HG03064 (cell line): Measurements from ENCODE around the gene TECPR2.

Experiments
- ATAC-seq: cut with Tn5 transposase; IDR thresholded peaks from one replicate; pipeline ENCODE4 v1.9.1; 2021; ENCODE audit warnings: low read depth; ENCODE audit not compliant: unreplicated experiment

Gene TECPR2

DNA sequence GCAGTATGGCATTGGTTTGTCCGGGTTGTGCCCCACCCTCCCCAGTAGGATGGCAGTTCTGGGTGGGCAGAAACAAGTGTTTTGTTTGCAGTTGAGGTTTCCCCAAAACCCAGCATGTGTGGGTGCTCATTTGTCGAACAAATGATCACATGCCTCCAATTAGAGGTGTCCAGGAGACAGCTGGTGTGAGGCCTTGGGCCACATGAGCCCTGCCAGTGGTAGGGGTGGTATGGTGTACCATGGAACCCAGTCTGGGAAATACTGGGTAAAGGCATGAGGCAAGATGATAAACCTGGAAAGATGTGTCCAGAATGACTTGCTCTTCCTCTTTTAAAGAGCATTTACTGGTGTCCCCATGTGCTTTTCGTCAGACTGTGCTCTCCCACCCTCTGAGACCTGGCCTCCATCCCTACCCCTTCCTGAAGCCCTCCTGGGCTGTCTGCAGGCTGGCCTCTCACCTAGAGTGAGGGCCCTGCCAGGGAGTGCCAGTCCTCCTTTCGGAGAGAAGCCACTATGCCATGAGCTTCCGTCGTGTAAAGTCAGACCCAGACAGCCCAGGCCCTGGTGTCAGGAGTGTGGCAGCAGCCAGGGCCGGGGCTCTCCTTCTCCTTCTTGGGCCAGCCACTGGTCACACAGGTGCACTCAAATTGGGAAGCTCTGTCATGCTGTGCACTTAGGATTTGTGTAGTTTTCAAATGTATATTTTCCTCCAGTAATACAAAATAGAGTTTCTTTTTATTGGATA is 129.2 kb downstream of the TECPR2 start:
- ATAC-seq: no peak

DNA sequence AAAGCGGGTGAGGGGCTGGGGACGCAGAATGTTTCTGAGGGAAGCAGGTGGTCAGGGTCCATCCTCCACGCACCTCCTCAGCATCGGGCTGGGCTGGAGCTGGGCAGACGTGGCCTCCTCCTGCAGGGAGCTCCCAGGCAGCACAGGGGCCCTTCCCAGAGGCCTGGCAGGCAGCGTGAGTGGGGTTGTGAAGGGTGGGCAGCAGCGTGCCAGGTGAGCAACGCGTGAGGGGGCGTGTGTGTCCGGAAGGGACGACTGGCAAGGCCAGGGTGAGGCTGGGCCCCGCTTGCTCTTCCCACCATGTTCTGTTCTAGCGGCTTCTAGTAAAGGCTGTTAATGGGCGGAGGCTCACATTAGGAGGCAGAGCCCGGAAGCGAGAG is 129.8 kb downstream of the TECPR2 start:
- no peak for ATAC-seq

DNA sequence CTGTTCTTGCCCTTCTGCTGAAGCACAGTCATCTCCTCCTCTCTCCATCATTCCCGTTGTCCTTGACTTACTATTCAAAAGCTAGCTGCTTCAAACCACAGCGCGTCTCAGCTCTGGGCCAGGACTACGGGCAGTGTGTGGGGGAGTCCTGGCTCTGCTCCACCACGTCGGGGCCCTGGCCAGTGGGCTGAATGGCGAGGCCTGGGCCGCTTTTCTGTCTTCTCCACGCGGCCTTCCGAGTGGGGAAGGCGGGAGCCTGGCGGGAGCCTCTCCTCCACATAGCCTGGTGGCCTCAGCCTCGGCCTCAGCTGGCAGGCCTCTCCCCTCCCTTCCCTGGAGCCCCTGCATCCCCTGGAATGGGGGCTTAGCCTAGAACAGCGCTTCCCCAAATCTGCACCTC is 130.4 kb downstream of the TECPR2 start:
- no peak for ATAC-seq

DNA sequence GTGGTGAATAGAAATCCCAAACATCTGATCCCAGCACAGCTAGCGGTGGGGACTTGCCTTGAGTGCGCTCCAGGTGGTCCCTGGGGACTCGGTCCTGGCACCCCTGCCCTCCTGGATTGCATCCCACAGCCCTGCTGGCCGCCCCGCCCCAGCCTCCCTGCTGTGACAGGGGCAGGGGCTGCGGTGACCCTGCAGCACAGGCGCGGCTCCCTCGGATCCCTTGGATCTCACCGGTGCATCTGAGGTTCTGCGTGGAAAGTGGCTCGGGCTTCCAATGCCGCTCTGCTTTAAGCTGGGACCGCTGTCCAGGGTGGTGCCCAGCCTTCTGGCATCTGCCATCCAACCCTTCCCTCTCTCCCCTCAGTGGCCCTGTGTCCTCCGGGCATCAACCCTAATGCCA is 130.8 kb downstream of the TECPR2 start:
- ATAC-seq: no peak

DNA sequence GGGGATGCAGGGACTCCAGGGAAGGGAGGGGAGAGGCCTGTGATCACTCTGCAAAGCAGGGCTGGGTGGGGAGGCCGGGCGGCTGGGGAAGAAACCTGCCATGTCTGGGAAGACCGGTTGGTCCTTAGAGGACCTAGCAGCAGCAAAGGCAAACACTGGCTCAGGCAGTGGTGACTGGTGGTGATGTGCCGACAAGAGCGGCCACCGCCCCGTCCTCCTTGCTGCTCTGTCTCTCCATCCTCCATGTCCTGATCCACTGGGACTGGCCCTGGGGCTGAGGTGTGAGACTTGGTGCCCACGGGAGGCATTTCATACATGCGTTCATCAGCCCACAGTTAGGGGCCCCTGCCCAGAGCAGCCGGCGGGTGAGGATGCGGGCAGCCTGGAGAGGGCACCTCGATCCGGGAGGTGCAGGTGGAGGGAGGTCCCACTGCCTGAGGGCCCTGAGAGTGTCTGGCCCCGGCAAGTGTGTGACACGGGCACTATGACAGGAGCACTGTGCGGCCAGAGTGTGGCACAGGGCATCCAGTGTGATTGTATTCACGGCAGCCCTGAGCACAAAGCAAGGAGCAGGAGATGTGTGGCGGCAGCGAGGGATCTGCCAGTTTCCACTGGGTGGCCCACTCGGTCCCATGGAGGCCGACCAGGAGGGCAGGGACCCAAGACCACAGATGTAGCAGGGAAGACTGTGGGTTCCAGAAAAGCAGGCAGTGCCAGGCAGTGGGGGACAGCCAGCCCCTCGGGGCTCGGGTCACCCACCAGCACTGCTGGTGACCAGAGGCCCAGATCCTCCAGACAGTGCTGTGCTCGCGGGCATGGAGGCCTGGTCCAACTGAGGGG is 133.0 kb downstream of the TECPR2 start:
- ATAC-seq: no peak

DNA sequence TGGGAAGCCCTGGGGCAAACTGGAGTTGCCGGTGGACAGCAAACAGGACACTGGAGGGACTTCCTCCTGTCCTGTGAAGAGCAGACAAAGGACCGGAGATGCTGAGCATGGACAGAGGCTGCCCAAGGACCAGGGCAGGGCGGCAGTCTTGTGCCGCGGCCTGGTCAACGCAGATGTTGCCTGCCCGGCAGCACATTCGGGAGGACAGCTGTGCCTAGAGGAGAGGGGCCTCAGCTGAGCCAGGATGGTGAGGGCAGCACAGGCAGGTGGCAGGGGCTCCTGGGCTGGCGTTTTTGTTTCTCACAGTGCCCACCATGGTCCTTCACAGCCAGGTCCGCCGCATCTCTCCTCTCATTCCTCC is 133.6 kb downstream of the TECPR2 start:
- no peak for ATAC-seq

DNA sequence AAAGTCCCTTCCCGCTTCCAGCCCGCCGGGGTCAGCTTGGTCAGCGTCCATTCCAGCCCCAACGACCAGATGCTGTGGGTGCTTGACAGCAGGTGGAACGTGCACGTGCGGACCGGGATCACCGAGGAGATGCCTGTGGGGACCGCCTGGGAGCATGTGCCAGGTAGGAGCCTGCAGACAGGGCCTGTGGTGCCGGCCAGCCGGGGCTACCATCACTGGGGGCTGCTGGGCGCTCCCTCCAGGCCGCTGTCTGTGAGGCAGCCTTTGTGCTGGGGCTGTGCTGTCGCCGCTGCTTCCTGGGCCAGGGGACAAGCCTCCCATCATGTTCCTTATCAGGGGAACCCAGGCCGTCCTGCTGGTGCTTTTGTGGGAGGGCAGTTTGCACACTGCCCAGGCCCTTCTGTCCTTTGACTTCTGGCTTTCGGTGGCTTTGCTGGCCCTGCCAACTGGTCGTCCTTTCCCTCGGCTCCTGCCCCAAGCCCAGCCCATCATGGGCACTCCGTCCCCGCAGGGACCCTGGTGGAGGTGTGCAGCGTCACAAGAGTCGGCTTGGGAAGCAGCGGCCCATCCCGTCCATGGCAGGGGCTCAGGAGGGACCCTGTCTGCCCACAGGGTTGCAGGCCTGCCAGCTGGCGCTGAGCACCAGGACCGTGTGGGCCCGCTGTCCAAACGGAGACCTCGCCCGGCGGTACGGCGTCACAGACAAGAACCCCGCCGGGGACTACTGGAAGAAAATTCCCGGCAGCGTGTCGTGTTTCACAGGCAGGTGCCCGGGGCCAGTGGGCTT is 134.4 kb downstream of the TECPR2 start:
- ATAC-seq: no peak

DNA sequence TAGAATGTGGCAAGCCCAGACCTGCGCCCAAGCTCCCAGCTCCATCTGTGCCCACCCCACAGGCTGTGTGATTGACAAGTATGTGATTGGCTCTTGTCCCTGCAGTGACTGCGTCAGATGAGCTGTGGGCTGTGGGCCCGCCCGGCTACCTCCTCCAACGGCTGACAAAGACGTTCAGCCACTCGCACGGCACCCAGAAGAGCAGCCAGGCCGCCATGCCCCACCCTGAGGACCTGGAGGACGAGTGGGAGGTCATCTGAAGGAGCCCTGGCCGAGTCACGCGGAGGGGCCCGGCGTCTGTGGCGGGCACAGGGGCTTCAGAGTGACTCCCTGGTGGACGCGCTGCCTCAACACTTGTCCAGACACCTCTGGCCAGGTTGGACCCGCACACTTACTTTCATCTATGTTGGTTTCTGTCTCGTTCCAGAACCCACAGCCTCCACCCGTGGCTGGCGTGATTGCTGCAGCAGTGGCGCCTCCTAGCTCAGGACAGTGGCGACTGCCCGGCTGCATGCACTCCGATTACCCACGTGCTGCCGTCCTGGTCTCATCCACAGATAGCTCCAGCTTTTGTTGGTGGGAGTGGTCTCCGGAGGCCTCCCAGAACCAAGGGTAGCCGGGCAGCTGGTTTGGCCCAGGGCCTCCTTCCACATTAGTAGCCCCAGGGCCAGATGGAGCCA is 135.4 kb downstream of the TECPR2 start:
- ATAC-seq: no peak

DNA sequence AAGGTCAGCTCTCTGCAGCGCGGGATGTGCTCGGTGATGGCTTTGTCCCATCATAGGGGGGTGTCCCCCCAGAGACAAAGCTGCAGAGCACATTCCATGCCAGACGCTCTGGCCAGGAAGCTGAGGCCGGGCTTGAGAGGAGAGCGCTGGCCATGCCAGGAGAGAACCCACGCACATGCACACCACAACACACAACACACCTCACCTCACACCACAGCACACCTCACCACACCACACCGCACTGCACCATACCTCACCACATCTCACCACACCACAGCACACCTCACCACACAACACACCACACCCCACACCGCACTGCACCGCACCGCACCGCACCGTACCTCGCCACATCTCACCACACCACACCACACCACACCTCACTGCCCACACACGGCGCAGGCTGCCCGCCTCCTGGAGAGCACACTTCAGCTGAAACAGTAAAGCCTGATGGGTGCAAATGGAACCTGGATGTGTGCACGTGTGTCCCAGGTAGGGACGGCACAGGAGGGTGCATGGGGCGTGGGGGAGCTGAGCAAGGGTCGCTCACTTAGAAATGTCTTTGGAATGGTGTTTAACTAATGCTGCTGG is 136.0 kb downstream of the TECPR2 start:
- no peak for ATAC-seq

DNA sequence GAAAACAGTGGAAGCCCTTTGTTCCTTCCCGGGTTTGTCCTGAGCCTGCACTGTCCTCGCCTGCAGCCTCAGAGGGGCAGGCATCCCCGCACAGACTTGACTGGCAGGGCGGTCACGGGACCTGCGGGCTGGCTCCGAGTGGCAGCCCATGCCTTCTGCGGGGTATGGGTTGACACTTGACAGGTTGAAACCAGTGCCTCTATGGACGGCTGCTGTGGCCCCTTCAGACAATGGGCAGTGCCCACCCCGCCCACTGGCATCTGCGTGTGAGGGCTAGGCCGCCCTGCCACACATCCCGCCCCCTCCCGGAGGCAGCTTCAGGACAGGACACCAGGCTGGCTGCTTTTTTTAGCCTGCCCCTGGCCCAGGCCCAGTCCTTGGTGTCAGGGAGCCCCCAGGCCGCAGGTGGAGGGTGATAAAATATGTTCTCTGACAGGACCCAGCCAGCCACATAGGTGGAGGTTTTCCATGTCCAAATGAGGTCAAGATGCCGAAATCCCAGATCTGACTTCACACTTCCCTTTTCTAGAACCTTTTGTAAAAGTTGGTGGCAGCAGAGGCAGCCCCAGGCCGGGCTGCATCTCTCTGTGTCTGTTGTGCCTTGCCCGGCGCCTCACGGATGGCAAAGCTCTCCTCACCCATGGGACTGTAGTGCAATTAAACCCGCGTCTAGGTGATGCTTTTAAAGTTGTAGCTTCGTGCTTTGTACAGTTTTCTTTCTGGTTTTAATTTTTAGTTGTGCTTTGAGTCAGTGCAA is 136.8 kb downstream of the TECPR2 start:
- no peak for ATAC-seq

DNA sequence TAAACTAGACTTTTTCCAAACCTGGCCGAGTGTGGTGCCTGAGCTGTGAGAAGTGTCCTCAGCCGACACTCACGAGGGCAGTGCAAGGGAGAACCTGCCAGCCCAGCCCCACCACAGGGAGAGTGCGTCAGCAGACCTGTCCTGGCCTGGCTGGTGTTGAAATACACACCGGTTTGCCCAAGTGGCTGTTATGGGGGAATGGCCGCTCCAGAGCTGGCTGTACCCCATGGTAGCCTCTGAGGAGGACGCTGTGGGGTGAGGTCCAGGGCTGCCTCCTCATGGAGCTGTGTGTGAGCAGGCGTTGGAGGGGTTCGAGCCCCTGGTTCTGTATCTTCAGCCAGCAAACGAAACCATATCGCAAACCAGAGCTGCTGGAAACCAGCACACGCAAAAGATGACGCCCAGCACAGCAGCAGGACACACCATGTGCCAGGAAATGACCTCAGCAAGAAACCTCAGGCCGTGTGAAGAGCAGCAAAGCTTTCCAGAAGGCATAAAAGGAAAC is 137.5 kb downstream of the TECPR2 start:
- ATAC-seq: no peak

DNA sequence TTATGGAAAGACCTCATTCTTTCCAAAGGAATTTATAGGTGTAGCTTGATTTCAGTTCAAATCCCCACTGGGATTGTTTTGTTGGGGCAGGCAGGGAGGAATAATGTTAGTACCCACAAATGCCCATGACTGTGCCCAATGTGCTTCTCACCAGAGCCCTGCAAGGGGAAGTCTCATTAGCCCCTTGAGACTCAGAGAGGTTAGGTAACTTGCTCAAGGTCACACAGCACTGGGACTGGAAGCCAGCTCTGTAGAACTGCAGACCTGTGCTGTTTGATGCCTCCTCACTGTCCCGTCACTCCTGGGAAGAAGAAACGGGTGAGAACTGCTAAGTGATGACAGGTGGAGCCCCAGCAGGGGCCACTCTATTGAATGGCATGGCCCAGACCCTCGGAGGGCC is 138.0 kb downstream of the TECPR2 start:
- no peak for ATAC-seq

DNA sequence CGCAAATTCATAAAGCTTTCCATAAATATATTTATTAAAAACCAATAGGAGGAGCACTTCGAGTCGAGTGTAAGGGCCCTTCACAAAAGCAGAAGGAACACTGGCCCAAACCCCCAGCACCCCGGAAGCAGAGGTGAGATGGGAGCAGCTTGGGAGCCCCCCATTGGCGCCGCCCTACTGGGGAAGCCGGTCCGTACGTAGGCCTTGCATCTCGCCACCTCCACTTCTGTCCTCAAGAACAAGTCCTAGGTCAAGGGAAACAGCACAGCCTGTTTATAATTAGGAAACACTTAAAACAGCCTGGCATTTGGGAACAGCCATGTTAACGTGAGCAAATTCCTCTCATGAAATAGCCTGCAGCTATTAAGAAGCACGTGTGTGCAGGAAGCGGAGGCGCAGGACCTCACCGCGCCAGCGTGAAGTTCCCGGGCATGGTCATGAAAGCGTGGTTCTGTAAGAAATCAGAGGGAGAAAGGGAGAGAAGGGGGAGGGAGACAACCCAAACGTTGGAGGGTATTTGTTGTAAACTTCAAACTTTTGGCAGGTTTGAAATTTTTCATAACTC is 139.1 kb downstream of the TECPR2 start:
- no peak for ATAC-seq

DNA sequence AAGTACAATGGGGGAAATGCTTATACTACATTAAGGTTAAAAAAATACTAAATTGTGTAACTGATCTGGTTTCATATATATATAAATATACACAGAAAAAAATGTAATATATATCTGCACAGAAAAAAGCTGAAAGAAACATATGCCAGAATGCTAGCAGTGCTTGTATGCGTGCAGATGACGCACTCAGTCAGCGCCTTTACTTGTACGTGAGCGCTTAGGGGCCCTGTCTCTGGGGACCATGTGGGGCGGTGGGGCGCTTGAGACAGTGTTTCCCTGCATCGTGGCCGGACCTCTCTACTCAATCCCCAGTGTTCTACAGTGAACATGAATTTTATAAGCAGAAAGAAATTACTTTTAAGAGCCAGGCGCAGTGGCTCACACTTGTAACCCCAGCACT is 139.8 kb downstream of the TECPR2 start:
- no peak for ATAC-seq

DNA sequence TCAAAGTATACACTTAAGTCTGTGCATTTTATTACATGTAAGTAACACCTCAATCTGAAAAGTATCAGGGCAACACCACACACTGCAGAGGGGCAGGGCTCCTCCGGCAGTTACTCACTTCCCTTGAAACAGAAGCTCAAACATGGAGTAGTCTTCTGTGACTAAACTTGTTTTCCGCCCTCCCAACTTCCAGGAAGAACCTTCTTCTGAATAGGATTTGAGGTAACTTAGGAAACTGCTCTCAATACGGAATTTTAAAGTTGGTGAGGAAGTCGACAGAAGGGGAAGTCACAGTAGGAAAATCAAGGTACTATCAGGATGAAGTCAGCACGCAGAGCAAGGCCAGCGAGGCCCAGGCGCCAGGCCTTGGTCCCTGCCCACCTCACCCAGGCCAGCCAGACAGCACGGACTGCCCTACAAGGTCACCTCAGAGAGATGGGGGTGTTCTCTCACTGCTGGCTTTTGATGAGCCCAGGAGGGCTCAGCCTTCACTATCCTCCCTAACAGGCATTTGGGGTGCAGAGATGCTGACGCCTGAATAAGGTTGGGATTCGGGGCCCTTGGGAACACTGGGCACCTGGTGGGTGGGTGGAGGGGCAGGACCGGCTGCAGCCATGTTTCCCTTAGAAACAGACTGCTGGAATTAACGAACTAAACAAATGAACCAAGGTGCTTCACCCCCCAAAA is 141.0 kb downstream of the TECPR2 start:
- no peak for ATAC-seq

DNA sequence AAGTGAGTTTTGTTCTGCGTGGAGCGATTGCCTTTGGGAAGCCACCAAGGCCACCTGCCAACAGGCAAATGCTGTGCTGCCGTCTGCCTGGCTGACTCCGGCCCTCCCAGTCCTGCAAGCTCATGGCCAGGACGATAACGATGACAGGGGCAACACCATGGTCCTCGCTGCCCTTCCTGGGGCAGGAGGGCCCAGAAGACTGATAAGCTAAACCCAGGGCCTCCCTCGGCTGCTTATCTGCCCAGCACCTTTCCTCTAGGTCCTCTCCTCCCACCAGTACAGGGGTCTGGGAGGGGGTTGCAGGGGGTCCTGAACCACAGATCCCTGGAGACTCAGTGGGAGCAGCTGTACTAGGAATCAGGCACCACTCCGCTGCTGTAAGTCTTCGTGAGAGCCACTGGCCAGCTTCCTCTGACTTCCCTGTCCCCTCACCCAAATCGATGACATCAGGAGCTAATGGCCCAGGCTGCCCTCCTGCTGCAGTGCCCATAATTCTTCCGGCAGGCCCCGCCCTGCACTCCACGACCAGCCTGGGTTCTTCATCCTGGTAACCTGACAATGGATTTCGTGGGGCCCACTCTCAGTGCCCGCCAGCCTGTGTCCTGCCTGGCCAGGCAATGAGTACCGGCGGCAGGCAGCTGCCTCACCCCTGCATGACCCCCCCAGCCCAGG is 141.7 kb downstream of the TECPR2 start:
- ATAC-seq: no peak

DNA sequence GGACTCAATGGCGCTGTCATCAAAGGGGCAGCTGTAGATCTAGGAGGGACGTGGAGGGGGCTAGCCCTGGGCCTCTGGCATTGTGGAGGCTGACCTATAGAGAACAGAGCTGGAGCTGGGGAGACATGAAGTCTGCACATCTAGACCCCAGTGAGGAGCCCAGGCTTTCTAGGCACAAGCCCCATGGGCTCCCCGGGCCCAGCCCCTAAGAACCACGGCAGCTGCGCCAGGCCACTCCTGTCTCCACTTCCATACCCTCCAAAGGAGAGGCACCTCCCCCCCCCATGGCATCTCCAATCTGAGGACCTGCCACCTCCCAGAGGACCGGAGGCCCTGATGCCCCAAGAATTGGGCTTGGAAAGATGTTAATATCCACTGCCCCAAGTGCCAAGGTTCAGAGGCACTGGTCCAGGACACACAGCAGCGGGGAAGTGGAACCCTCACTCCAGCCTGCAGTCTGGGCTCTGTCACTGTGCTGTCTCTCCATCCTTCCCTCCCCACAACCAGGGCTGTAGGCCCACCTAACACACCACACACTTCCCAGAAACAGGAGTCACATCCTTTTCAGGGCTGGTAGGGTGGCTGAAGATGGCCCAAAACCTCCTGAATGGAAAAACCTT is 142.4 kb downstream of the TECPR2 start:
- ATAC-seq: no peak
